Epithelial cell of proximal tubule (primary cell): ENCODE results near the gene SYNGR2. TPM values are rescaled to one million over a fixed set of nuclear protein-coding genes. Genes with fewer than 3 reads are reported as not detected.

Experiments used
- DNase-seq: peaks from one replicate; pipeline ENCODE4 v3.0.0-alpha.2; 2011; ENCODE audit warnings: low read depth
- H3K4me3 ChIP-seq: 2 replicates; pipeline ENCODE4 v1.5.1; 2011; ENCODE audit warnings: low read depth, mild to moderate bottlenecking, low read length
- CTCF ChIP-seq: conservative IDR thresholded peaks from 2 replicates; pipeline ENCODE4 v1.5.1; 2012; ENCODE audit warnings: low read depth, mild to moderate bottlenecking, low read length
- total RNA-seq: library from RNA; depleted of rRNA; stranded (reverse); fragments of >200 nt; gene quantifications from 2 replicates; pipeline ENCODE4 v1.2.3, GENCODE V29; 2015

Gene SYNGR2
- total RNA-seq: 66.7 and 137 TPM in 2 replicates

DNA sequence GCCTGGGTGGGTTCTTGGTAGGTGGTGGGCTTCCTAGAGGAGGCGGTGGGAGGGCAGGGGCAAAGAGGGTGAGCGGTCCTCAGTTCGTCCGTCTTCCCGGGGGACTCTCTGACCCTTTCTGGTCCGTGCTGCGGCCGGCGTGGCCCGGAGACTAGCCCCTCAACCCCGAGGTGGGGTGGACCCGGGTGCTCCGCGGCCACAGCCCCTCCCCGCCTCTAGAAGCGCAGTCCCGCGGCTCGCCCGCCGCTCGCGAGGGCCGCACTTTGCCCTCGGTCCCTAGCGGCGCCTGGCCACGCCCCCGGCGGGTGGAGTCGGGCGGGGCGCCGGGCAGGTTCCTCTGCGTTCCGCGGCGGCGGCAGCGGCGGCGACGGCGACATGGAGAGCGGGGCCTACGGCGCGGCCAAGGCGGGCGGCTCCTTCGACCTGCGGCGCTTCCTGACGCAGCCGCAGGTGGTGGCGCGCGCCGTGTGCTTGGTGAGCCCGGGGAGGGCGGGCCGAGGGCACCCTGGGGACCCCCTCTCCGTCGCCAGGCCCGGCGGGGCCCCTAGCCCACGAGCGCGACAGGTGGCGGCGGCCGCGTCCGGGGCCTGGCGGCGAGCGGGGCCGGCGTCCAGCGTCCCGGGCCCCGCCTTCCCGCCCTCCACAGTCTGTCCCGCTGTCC is at the start of gene SYNGR2:
Gene SYNGR2 (plus strand): TSS at position 340 of the 661 bp plus-strand sequence. CDS start 36 bp downstream, at position 376.
- H3K4me3 ChIP-seq: peak within 1 kb of the TSS; percentile 73
- TF ChIP-seq CTCF: no peak
- no peak for DNase-seq

- no peak for TF ChIP-seq CTCF
- H3K4me3 ChIP-seq: no peak overlapping the region
- DNase-seq: no peak
These were observed 49.6 kb upstream of the SYNGR2 start for GRCh38 chr17:78118801-78119241.

- no peak for DNase-seq
- TF ChIP-seq CTCF: no peak
- H3K4me3 ChIP-seq: no peak overlapping the region
These were observed 47.8 kb upstream of the SYNGR2 start for GRCh38 chr17:78120537-78120936.

DNA sequence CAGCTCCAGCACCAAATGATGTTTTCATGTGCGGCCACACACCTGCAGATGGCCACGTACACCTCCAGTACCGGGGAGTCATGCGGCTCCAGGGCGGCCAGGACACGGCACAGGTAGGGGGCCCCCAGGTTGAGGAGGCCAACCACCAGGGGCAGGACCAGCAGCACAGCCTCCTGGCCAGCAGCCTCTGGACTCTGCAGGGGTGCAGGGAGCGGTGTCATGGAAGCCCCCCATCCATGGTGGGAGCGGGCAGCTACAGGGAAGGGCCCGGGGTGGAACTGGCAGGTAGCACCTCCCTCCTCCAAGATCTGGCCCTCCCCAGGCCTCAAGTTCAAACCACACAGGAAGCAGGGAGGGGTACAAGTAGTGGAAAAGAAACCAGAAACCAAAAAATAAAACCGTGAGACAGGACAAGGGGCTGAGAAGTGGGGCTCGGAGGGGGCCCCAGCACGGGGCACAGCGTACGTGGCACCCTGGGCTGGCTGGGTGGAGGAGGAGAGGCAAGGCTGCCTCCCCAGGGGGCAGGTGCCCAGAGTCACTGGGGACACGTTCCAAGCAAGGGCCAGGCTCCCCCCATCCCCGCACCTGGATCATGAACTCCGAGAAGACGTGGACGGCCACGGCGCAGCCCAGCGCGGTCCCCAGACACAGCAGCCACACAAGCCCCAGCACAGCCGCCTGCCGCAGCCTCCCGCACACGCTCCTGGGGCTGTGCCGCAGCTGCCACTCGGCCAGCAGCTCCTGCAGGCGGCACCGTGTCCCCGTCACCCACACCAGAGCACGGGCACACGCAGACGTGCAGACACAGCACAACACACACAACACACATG is 47.2 kb upstream of the SYNGR2 start:
- no peak overlapping the region for H3K4me3 ChIP-seq
- no peak for TF ChIP-seq CTCF
- no peak for DNase-seq

DNA sequence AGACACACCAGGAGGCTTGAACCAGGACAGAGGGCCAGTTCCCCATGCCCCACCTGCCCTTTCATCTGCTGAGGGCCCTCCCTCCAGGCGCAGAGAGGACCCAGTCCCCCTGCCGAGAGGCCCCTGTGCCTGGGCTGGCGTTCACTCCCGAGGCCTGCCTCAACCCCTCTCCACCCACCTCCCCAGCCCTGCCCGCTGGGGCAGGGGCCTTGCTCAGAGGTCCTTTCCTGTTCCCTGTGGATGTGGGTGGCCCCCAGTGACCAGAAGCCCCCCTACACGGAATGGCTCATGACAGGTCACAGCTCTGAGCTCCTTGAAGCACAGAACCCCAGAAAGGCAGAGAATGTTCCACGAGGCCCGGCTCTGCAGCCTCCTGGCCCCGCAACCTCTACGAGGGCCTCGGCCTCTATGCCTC is 46.6 kb upstream of the SYNGR2 start:
- no peak for TF ChIP-seq CTCF
- H3K4me3 ChIP-seq: no peak overlapping the region
- no peak for DNase-seq

DNA sequence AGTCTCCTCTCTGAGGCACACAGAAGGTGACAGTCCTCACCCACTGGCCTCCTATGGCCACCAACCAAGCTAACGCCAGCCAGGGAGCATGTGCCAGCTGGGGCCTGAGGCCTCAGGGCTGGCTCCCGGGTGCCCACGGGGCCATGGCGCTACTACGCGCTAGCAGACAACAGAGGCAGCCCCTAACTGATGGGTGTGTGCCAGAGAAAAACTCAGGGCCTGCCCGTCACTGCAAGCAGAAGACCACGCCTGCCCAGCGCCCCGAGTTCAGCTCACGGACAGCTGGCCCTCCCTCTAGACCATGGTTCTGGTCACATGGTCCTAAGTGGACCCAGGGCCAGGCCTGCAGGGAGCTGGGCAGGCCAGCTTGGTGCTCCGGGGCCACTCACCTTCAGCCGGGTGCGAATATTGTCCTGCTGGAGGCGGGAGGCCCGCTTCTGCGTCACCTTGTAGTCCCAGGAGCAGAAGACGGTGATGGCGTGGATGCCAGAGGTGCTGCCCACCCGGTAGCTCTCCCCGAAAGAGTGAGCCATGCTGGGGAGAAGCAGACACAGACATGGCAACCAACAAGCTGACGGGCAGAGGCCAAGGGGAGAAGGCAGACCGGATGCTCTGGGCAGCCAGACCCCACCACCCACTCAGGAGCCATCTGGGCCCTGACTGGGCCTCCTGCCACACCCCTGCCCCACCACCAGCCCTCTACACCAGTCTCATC is 46.0 kb upstream of the SYNGR2 start:
- H3K4me3 ChIP-seq: no peak overlapping the region
- no peak for DNase-seq
- no peak for TF ChIP-seq CTCF
